Iris pigment epithelial cell (primary cell): Measurements from ENCODE around the gene ITPK1.

Experiments used
- DNase-seq: peaks from one replicate; pipeline ENCODE4 v3.0.0-alpha.2; 2011; ENCODE audit warnings: low read depth

ITPK1 gene

DNA sequence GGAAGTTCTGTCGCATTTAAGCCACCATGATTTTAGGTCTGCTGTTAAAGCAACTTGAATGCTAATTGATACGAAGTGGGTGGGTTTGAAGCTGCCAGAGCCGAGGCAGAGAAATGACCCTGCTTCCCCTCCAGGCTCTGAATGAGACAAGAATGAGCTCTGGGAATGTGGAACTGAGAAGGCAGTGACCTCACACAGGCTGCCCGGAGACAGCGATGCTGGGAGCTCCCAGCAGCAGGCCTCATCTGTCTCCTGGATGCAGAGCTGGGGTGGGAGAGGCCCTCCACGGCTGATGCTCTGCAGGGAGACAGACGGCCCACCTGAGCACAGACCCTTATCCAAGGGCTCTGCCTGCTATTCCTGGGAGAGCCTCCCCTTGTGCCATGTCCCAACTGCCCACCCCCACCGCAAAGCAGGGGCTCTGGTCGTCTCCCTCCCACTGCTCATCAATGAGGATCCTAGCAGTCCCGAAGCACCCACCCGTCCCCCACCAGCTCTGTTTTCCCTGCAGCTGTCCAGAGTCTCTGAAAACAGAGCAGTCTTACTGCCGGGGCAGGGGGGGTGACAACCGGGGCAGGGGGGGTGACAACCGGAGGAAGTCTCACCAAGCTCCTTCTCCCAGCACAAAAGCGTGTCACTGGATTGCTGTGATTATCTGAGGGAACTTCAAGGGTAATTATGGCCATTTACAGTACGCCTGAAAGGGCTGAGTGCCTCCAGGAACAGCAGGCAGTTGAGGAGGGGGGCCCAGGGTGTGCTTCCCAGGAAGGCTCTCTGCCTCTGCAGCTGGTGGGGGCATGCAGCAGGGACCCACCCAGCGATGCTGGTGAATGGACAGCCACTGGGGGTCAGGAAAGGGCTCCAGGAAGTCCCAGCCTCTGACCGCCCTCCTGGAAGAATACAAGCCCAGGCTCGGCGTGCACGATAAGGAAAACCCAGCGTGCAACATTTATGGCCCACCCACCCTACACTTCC, 125.0 kb downstream of the ITPK1 start:
- DNase-seq: no peak

- DNase-seq: no peak
These were observed 126.7 kb downstream of the ITPK1 start for GRCh38 chr14:92988786-92989755.

GRCh38 chr14:92987713-92988510, 127.8 kb downstream of the ITPK1 start:
- no peak for DNase-seq

GRCh38 chr14:92987148-92987570, 128.6 kb downstream of the ITPK1 start:
- DNase-seq: no peak

DNA sequence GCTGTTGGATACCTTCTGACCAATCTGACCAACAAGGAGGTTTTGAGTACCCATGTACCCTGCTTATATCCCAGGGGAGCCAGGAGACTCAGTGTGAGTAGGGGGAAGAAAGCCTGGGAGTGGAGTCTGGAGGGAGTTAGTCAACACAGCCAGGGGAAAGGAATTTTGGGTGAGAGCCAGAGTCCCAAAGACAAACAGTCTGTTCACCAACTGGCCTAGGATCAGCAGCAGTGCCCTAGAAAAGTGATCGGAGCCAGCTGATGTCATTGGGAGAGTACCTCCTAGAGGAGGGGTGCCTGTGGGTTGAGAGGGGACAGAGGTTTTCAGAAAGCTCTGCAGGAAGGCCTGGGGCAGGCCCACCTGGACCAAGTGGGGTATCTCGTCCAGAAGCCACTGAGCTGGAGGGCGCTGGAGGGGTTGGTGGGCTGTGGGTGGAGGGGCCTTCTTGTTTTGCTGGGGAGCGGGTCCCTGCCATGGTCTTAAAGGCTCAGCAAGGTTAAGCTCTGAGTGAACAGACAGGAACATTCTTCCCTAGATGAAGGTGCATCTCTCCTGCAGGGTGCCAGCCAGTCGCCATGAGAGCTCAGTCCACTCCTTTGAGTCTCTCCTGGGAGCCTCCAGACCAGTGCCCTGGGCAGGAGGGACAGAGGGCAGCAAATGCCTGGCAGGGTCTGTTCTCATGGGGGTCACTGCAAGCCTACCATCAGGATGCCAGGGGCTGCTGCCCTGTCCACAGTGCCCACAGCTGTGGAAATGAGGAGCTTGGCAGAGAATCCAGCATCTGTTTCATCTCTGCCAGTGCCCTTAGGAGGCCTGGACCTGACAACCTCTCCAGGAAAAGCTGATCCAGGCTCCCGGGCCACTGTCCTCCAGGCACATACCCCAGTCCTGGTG, 129.2 kb downstream of the ITPK1 start:
- DNase-seq: peak; percentile 42

- DNase-seq: no peak
These were observed 130.2 kb downstream of the ITPK1 start for GRCh38 chr14:92985521-92985920.

- no peak for DNase-seq
These were observed 130.8 kb downstream of the ITPK1 start for GRCh38 chr14:92984896-92985295.

DNA sequence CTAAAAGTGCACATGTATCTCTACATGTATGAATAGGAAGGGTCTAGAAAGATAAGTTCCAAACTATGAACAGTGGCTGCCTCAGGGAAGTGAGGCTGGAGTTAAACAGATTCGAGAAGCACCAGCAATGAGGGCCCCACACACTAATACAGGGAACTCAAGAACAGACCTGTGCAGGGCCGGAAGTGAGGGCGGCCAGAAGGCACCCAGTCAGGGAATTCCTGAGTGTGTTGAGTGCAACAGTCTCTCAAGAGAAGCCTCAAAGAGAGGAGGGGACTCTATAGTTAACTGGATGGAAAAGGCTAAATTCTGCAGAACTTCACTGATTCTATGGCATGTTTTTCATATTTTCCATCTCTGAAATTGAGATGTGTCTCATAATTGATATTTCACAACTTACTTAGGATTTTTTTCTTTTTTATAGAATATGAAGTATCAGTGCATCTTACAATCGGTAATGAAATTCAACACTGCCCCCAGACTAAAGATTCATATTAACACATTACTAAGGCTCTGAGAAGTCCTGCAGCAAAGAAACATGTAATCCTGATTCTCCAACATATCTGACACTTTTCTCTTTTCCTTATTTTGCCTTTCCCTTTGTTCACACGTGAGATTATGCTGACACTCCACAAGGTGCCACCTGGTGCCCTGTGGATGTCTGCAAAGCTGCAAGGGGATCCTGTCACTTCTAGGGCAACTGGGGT, 131.5 kb downstream of the ITPK1 start:
- no peak for DNase-seq

- no peak for DNase-seq
These were observed 132.8 kb downstream of the ITPK1 start for GRCh38 chr14:92982956-92983355.

DNA sequence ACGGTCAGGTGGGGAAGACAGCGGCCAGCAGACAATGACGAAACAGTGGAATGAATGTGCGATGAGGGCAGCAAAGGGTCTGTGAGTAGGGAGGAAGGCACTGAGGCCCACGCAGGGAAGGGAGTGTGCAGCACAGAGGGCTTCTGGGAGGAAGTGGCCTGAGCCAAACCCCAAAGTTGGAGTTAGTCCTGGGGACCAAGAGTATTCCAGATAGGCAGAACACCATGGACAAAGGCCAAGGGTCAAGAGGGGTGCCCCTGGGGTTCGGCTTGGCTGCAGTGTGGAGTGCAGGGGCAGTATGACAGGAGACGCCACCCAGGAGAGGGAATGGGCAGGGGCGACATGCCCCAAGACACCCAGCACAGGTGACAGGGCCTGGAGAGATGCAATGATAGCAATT, 134.0 kb downstream of the ITPK1 start:
- DNase-seq: no peak

- DNase-seq: no peak
These were observed 134.9 kb downstream of the ITPK1 start for GRCh38 chr14:92980866-92981265.

GRCh38 chr14:92978229-92979021, 137.3 kb downstream of the ITPK1 start:
- DNase-seq: no peak

DNA sequence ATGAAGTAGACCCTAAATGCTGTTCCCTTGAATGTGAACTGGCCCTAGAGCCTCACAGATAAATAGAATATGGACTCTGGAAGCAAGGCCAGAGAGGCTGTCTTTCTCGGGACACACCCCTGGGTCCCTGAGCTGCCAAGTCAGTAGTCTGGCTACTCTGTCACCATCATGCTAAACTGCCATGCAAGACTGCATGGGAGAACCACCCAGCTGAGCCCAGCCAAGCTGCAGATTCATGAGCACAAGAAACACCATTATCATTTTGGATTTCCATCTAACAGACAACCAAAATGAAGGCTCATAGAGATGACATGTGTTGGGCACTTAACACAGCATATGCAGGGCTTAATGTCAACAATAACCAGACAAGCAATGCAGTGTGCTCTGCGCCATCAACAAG, 139.5 kb downstream of the ITPK1 start:
- DNase-seq: no peak

DNA sequence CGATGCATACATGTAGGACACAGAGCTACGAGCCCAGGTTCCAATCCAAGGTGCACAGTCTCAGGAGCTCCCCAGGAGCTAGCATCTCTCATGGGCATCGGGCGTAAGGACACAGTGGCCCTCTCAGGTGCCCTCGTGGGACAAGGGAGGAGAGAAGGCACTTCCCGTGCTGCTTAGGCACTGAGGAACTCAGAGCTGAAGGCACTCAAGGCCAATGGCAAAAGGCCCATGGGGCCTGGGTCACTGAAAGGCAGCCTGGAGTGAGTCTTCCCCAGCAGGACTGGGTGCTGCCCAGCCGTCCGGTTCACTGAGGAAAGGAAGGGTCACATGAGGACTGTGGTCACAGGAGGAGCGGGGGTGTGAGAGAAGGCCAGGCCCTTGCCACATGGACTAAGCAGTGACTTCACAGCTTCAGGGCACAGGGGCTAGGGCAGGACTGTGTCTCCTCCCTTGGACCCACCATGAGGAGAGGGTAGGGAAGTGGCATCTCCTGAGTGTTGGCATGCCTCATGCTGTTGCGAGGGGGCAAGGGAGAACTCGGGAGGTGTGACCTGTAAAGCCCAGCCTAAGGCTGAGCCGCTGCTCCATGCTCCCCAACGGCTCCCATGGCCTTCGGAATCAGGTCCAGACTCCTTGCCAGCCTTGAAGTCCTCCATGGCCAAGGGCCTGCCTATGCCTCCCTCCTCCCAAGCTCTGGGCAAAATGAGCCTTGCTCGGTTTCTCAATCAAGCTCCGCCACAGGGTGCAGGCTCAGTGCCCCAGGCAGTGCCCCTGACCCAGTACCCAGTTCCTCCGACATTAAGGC, 141.0 kb downstream of the ITPK1 start:
- no peak for DNase-seq

DNA sequence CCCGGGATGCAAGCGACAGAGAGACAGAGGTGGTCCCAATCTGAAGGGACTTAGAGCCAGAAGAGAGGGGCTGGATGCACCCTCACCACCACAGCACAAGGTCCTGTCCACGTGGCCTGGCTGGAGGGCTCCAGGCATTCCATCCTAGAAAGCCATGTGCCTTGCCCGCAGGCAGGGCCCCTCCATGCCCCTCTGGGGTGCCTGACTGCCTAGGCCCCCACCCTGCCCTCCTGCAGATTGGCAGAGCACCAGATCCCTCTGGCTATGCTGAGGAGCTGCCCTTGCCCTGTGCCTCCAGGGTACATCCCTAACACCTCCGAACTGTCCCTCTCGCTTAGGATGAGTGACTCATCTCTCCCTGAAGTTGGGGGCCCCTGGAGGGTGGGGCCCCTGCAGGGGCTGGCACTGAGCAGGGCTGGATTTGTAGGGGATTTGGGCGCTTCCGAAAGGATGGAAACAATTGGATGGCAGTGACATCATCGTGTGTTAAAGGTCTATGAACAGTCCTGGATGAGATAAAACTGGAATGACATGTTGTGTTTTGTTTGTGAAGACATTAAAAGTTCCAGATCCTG, 141.8 kb downstream of the ITPK1 start:
- no peak for DNase-seq

- DNase-seq: peak; percentile 30
These were observed 142.4 kb downstream of the ITPK1 start for GRCh38 chr14:92973261-92973797.

DNA sequence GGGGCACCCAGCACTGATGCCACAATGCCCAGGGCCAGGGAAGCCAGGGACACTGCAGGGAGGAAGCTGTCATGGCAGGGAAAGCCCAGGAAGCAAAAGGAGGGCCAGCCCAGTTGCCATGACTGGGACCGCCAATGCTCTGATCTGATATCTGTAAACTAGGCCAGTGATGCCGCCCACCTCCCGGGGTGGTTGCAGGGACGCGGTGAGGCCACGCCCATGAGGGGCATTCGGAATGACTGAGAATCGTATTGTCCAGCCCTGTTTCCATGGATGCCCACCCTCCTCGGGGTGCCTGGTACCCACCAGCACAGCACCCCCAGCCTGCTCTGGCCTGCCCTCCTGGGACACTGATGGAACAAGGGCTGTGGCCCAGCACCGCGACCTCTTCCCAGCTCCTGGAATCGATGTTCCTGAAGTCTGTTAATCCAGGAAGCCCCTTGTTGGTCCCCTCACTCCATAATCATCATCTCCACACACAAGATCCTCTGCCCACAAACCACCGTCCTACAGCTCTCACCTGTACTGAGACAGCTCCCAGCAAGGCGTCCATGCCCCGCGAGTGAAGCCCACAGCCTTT, 144.0 kb downstream of the ITPK1 start:
- no peak for DNase-seq
